NCI-H2196 treated with DMSO at 0.1 percent for 48 hours (cell line): ENCODE measurements around the gene SCNN1B.
"Not testable (repeated sequence)": the region's sequence is repeated elsewhere in the genome, so short reads cannot be mapped to it uniquely, and the experiment has no call there.

ENCODE experiments used
- DNase-seq: peaks from one replicate; lab custom pipeline; 2025; ENCODE audit not compliant: unreplicated experiment; lab: John Stamatoyannopoulos, UW

The SCNN1B gene

GRCh38 chr16:23288726-23289512 is 13.2 kb upstream of the SCNN1B start:
- DNase-seq, result no peak

GRCh38 chr16:23290189-23291062 is 11.7 kb upstream of the SCNN1B start:
- no peak for DNase-seq

- DNase-seq, result no peak
These were observed 9.1 kb upstream of the SCNN1B start for GRCh38 chr16:23293016-23293415.

- DNase-seq, result no peak
These were observed 7.8 kb upstream of the SCNN1B start for GRCh38 chr16:23294260-23294659.

- no peak for DNase-seq
These were observed 5.1 kb upstream of the SCNN1B start for GRCh38 chr16:23296994-23297393.

- DNase-seq, result no peak
These were observed 3.7 kb upstream of the SCNN1B start for GRCh38 chr16:23298290-23298915.

GRCh38 chr16:23299815-23300214 is 2.3 kb upstream of the SCNN1B start:
- DNase-seq, result not testable (repeated sequence)

GRCh38 chr16:23301251-23302044 is 654 bp upstream of the SCNN1B start:
- DNase-seq, result no peak

- no peak for DNase-seq
These were observed 1.6 kb downstream of the SCNN1B start for GRCh38 chr16:23303685-23304084.

- DNase-seq, result no peak
These were observed 2.5 kb downstream of the SCNN1B start for GRCh38 chr16:23304620-23305019.

- DNase-seq, result no peak
These were observed 4.3 kb downstream of the SCNN1B start for GRCh38 chr16:23306199-23307100.

GRCh38 chr16:23310217-23310616 is 8.1 kb downstream of the SCNN1B start:
- no peak for DNase-seq

GRCh38 chr16:23310744-23311143 is 8.6 kb downstream of the SCNN1B start:
- no peak for DNase-seq

GRCh38 chr16:23316232-23316631 is 14.1 kb downstream of the SCNN1B start:
- DNase-seq, result no peak

- DNase-seq, result no peak
These were observed 14.6 kb downstream of the SCNN1B start for GRCh38 chr16:23316634-23317265.

- peak; percentile 85 for DNase-seq
These were observed 15.2 kb downstream of the SCNN1B start for GRCh38 chr16:23317266-23317661.

GRCh38 chr16:23317751-23318150 is 15.6 kb downstream of the SCNN1B start:
- DNase-seq, result no peak

- DNase-seq, result peak; percentile 48
These were observed 16.5 kb downstream of the SCNN1B start for GRCh38 chr16:23318639-23319038.

- no peak for DNase-seq
These were observed 17.9 kb downstream of the SCNN1B start for GRCh38 chr16:23319861-23320615.
